Measurements from ENCODE around the gene COBL. TPM values are rescaled to one million over a fixed set of nuclear protein-coding genes. Genes with fewer than 3 reads are reported as not detected.

The COBL gene
- total and polyA plus RNA-seq, 2 of the 8 experiments (the other 6 are each of a cell fraction or from before 2014, with no cell fraction given) = 13.8 to 40.4 TPM

- TF ChIP-seq MAFK (IDR thresholded peaks at IDR 0.05; ENCODE audit: low read depth, low read length) (no peak), NANOG (IDR thresholded peaks at IDR 0.05; ENCODE audit: insufficient read depth, low read depth, low read length, poor library complexity, severe bottlenecking) (no peak), USF2 (IDR thresholded peaks at IDR 0.05; ENCODE audit: low read length) (no peak), CREB1 (IDR thresholded peaks at IDR 0.05) (no peak), CTCF (IDR thresholded peaks at IDR 0.05; ENCODE audit: control extremely low read depth in 1 of 3, insufficient read depth in 1 of 3, low read depth in 1 of 3, low read length in 3 of 3) (no peak)
Measured at GRCh38 chr7:51186531-51186930, 130.1 kb downstream of the COBL start (continued).
